Activated naive CD8-positive, alpha-beta T cell treated with anti-CD3 and anti-CD28 coated beads, Interleukin-2, amount 50 U/mL, for 16 hours (primary cell): ENCODE results near the gene ERCC6L2.

ENCODE experiments used
- DNase-seq: peaks from one replicate; pipeline ENCODE4 v3.0.0-alpha.2; 2020; ENCODE audit warnings: low read depth, low spot score

The ERCC6L2 gene

GRCh38 chr9:95980262-95981125 lies 105.0 kb downstream of the ERCC6L2 start:
- no peak for DNase-seq

GRCh38 chr9:95981761-95982390 lies 106.4 kb downstream of the ERCC6L2 start:
- no peak for DNase-seq

GRCh38 chr9:95985440-95986055 lies 110.1 kb downstream of the ERCC6L2 start:
- no peak for DNase-seq

- DNase-seq: no peak
Measured at GRCh38 chr9:95989297-95989696, 113.8 kb downstream of the ERCC6L2 start.

- no peak for DNase-seq
Measured at GRCh38 chr9:95991326-95991725, 115.8 kb downstream of the ERCC6L2 start.

GRCh38 chr9:95992536-95992935 lies 117.0 kb downstream of the ERCC6L2 start:
- no peak for DNase-seq

- DNase-seq: no peak
Measured at GRCh38 chr9:95993337-95993736, 117.8 kb downstream of the ERCC6L2 start.

GRCh38 chr9:95999390-95999789 lies 123.9 kb downstream of the ERCC6L2 start:
- no peak for DNase-seq

- DNase-seq: no peak
Measured at GRCh38 chr9:96004379-96004778, 128.9 kb downstream of the ERCC6L2 start.

GRCh38 chr9:96006296-96006879 lies 130.9 kb downstream of the ERCC6L2 start:
- DNase-seq: no peak

GRCh38 chr9:96006961-96007360 lies 131.5 kb downstream of the ERCC6L2 start:
- DNase-seq: no peak

- DNase-seq: no peak
Measured at GRCh38 chr9:96008502-96009222, 133.2 kb downstream of the ERCC6L2 start.

GRCh38 chr9:96009223-96009602 lies 133.7 kb downstream of the ERCC6L2 start:
- DNase-seq: no peak

GRCh38 chr9:96009690-96010472 lies 134.4 kb downstream of the ERCC6L2 start:
- no peak for DNase-seq

- no peak for DNase-seq
Measured at GRCh38 chr9:96014078-96014477, 138.6 kb downstream of the ERCC6L2 start.

- DNase-seq: no peak
Measured at GRCh38 chr9:96015876-96016686, 140.6 kb downstream of the ERCC6L2 start.
